Panc1 (cell line): ENCODE data around the gene CDC45. TPM values are rescaled to one million over a fixed set of nuclear protein-coding genes. Genes with fewer than 3 reads are reported as not detected.

ENCODE experiments used
- ATAC-seq: fragments of 200-7000 bp; cut with Tn5 transposase; 2 replicates; pipeline ENCODE4 v1.9.1; 2020; ENCODE audit warnings: mild to moderate bottlenecking, moderate library complexity
- BruUV-seq: library from RNA; stranded (reverse); fragments of 400-500 nt; replicated peaks from 2 replicates; lab custom pipeline; 2021; lab: Mats Ljungman, UMichigan
- CTCF ChIA-PET: fragments of 300-600 bp; sonication (Branson Sonifier 250); formaldehyde crosslinking; loops from one replicate; lab custom pipeline; 2022; ENCODE audit warnings: antibody characterized with exemption; lab: Charles Lee
- POLR2A ChIA-PET: fragments of 300-600 bp; sonication (Branson Sonifier 250); formaldehyde crosslinking; loops from one replicate; lab custom pipeline; 2022; ENCODE audit warnings: antibody characterized with exemption; lab: Charles Lee
- DNase-seq: peaks from one replicate; pipeline ENCODE4 v3.0.0-alpha.2; 2010; ENCODE audit warnings: low read depth, low spot score
- H3K27ac ChIP-seq: 2 replicates; pipeline ENCODE4 v1.5.1; 2011; ENCODE audit warnings: mild to moderate bottlenecking, low read length, inconsistent platforms
- H3K27me3 ChIP-seq: fragments of 200-500 bp; sonication (Bioruptor generic); 2 replicates; pipeline ENCODE4 v1.6.0; 2014; ENCODE audit warnings: low read length, inconsistent platforms; ENCODE audit not compliant: control insufficient read depth, insufficient read depth
- H3K36me3 ChIP-seq: fragments of 200-500 bp; sonication (Bioruptor generic); 2 replicates; pipeline ENCODE4 v1.5.1; 2014; ENCODE audit warnings: inconsistent platforms, mild to moderate bottlenecking, low read length, moderate library complexity; ENCODE audit not compliant: control insufficient read depth, insufficient read depth
- H3K4me1 ChIP-seq: 2 replicates; pipeline ENCODE4 v1.5.1; 2011; ENCODE audit warnings: inconsistent platforms, mild to moderate bottlenecking, low read length, moderate library complexity; ENCODE audit not compliant: control insufficient read depth, insufficient read depth
- H3K4me3 ChIP-seq, 2 experiments: 2 replicates each; pipeline ENCODE4 v1.5.1; 2011 to 2012; ENCODE audit warnings: low read depth in 2 of 2, low read length in 2 of 2, mild to moderate bottlenecking in 2 of 2, inconsistent platforms in 1 of 2, moderate library complexity in 1 of 2
- H3K9me3 ChIP-seq: fragments of 200-500 bp; sonication (Bioruptor generic); 2 replicates; pipeline ENCODE4 v1.5.1; 2014; ENCODE audit warnings: low read depth, mild to moderate bottlenecking, inconsistent platforms, low read length, moderate library complexity; ENCODE audit not compliant: control insufficient read depth, insufficient read depth
- CTCF ChIP-seq: fragments of 450-650 bp; IDR thresholded peaks from 2 replicates; pipeline ENCODE4 v1.5.1; 2017; ENCODE audit warnings: mild to moderate bottlenecking
- POLR2AphosphoS5 ChIP-seq: IDR thresholded peaks from 2 replicates; pipeline ENCODE4 v1.6.1; 2012; ENCODE audit warnings: mild to moderate bottlenecking, low read depth, low read length, moderate library complexity
- REST ChIP-seq, 2 experiments: IDR thresholded peaks; 2 replicates each; pipeline ENCODE4 v1.6.1; 2011 to 2012; ENCODE audit warnings: low read depth in 2 of 2, control low read depth in 1 of 2, low read length in 1 of 2, mild to moderate bottlenecking in 1 of 2, moderate library complexity in 1 of 2; ENCODE audit not compliant: insufficient read depth in 1 of 2
- SIN3A ChIP-seq: IDR thresholded peaks from 2 replicates; pipeline ENCODE4 v1.6.1; 2012; ENCODE audit warnings: low read depth, mild to moderate bottlenecking, low read length, moderate library complexity, borderline replicate concordance; ENCODE audit not compliant: insufficient read depth
- TCF7L2 ChIP-seq: IDR thresholded peaks from 2 replicates; pipeline ENCODE4 v1.6.1; 2011; ENCODE audit warnings: mild to moderate bottlenecking, low read depth, low read length, inconsistent platforms
- in situ Hi-C: cut with HindIII; loops from 2 replicates; pipeline ENCODE4 v1.10.0; 2016; ENCODE audit warnings: low sequenced_read_pairs, low pct_unique_long_range_greater_than_20kb
- intact Hi-C: fragments of 100-400 bp; cut with micrococcal nuclease; formaldehyde crosslinking; loops from one replicate; pipeline ENCODE4 v1.10.0; 2022; ENCODE audit not compliant: unreplicated experiment
- total RNA-seq: library from RNA; stranded (reverse); gene quantifications from one replicate; pipeline ENCODE4 v1.2.1, GENCODE V29; 2021; ENCODE audit not compliant: unreplicated experiment

Gene CDC45
- total RNA-seq, 1 experiment from 2014 or later, result 26.1 TPM

GRCh38 chr22:19524170-19525115 lies 44.7 kb downstream of the CDC45 start, which contains the start of gene CLDN5:
Gene CLDN5 (minus strand): TSS chr22:19524410. CDS start chr22:19524255, 155 bp downstream.
- peak within 1 kb of the TSS; percentile 16 to 26; a peak in 3 of 4 replicates for H3K4me3 ChIP-seq

GRCh38 chr22:19525116-19525660 lies 45.5 kb downstream of the CDC45 start:
- ATAC-seq (no peak), DNase-seq (no peak)
- ChIA-PET CTCF (no interaction called here), POLR2A (no interaction called here)
- intact Hi-C loops, result loop anchor here (10.0 kb wide), 1 partner anchor 100 kb away; no protein-coding TSS in a partner anchor
- H3K27ac ChIP-seq, result no peak overlapping the region
- H3K4me3 ChIP-seq, result no peak overlapping the region
- H3K4me1 ChIP-seq, result no peaks in the 10 kb centered on the region
- no peaks in the 10 kb centered on the region for H3K9me3 ChIP-seq
- no peak for TF ChIP-seq POLR2AphosphoS5
- TF ChIP-seq TCF7L2, result no peak
- no peak for TF ChIP-seq REST (IDR thresholded peaks at IDR 0.05; ENCODE audit: insufficient read depth in 1 of 2, low read depth in 2 of 2, low read length in 1 of 2)
- TF ChIP-seq SIN3A, result no peak
- no peak for TF ChIP-seq CTCF
- in situ Hi-C loops, result no loop called here
- no peaks in the 10 kb centered on the region for H3K36me3 ChIP-seq
- no peaks in the 10 kb centered on the region for H3K27me3 ChIP-seq
- BruUV-seq, result no TSS peak

More at GRCh38 chr22:19524170-19525115, 44.7 kb downstream of the CDC45 start, which contains the start of gene CLDN5:
- no peak for TF ChIP-seq SIN3A
- no peaks in the 10 kb centered on the region for H3K27me3 ChIP-seq
- no peak within 1 kb of the TSS for H3K27ac ChIP-seq
- ATAC-seq (no peak), DNase-seq (no peak)
- in situ Hi-C loops, result no loop called here
- no peaks in the 10 kb centered on the region for H3K9me3 ChIP-seq
- no peaks in the 10 kb centered on the region for H3K4me1 ChIP-seq
- no peaks in the 10 kb centered on the region for H3K36me3 ChIP-seq
- CTCF ChIA-PET, result no interaction called here
- no TSS peak for BruUV-seq
- intact Hi-C loops, result loop anchor here (10.0 kb wide), 1 partner anchor 100 kb away; no protein-coding TSS in a partner anchor
- POLR2A ChIA-PET, result no interaction called here
